Tibial nerve (tissue), 4 donors: ENCODE measurements around the gene SPAAR. TPM values are rescaled to one million over a fixed set of nuclear protein-coding genes. Genes with fewer than 3 reads are reported as not detected.

Experiments
- DNase-seq, 2 donors: peaks; one replicate each; pipeline ENCODE4 v3.0.0-alpha.2; 2019; ENCODE audit warnings: low spot score in 2 of 2
- H3K27ac ChIP-seq, 4 donors: fragments of 200-600 bp; sonication (generic) in 3 of 4; one replicate each; pipeline ENCODE4 v1.5.1; 2017 to 2019; ENCODE audit warnings: mild to moderate bottlenecking in 1 of 4
- H3K27me3 ChIP-seq, 2 donors: fragments of 200-600 bp; sonication (generic) in 1 of 2; one replicate each; pipeline versions ENCODE4 v1.5.1 to v1.6.0; 2017 to 2019
- H3K36me3 ChIP-seq, 3 donors: fragments of 200-600 bp; sonication (generic); one replicate each; pipeline ENCODE4 v1.5.1; 2018 to 2019
- H3K4me1 ChIP-seq, 4 donors: fragments of 200-600 bp; sonication (generic) in 3 of 4; one replicate each; pipeline ENCODE4 v1.5.1; 2017 to 2019
- H3K4me3 ChIP-seq, 4 donors: fragments of 200-600 bp; sonication (generic) in 3 of 4; one replicate each; pipeline ENCODE4 v1.5.1; 2017 to 2019; ENCODE audit warnings: mild to moderate bottlenecking in 1 of 4, moderate library complexity in 1 of 4
- H3K9me3 ChIP-seq, 4 donors: fragments of 200-600 bp; sonication (generic) in 3 of 4; one replicate each; pipeline ENCODE4 v1.5.1; 2017 to 2019
- CTCF ChIP-seq, 5 experiments: fragments of 200-600 bp in 3 of 5; fragments of 450-650 bp in 2 of 5; sonication (generic) in 3 of 5; IDR thresholded peaks; one replicate each; pipeline ENCODE4 v1.5.1; 2016 to 2019; ENCODE audit warnings: antibody characterized with exemption in 5 of 5, mild to moderate bottlenecking in 3 of 5, moderate library complexity in 2 of 5
- EP300 ChIP-seq, 2 donors: sonication (generic); formaldehyde crosslinking; IDR thresholded peaks; one replicate each; pipeline ENCODE4 v1.6.1; 2017; ENCODE audit warnings: antibody characterized with exemption in 2 of 2, mild to moderate bottlenecking in 1 of 2
- POLR2A ChIP-seq, 2 donors: fragments of 450-650 bp; IDR thresholded peaks; one replicate each; pipeline ENCODE4 v1.6.1; 2017; ENCODE audit warnings: antibody characterized with exemption in 2 of 2, mild to moderate bottlenecking in 2 of 2, moderate library complexity in 2 of 2
- WGBS, 2 donors: methylation state at CpG; one replicate each; pipeline ENCODE4 v1.1.5; 2018; 5-methylcytosine and 5-hydroxymethylcytosine counted together
- total RNA-seq, 4 donors: library from RNA; depleted of rRNA; stranded (reverse); fragments of >200 nt; gene quantifications; one replicate each; pipeline ENCODE4 v1.1.0, GENCODE V29; 2016

Gene SPAAR
- total RNA-seq, 4 donors from 2014 or later = 5.1 to 12.2 (median 7.7) TPM

GRCh38 chr9:35948451-35948850 lies 39.2 kb downstream of the SPAAR start:
- TF ChIP-seq EP300 (IDR thresholded peaks at IDR 0.05) (no peak), POLR2A (IDR thresholded peaks at IDR 0.05) (no peak), CTCF (IDR thresholded peaks at IDR 0.05) (no peak)
- 73 to 82% methylated on average over 2 of the region's 2 CpGs for WGBS, 2 donors
- DNase-seq = no peak
- Histone ChIP-seq H3K4me1 (peaks cover 0 to 19% (median 2%) of the 10 kb centered on the region in 4 donors), H3K27me3 (peaks cover 0 to 6% of the 10 kb centered on the region in 2 donors), H3K27ac (no peak overlapping the region), H3K9me3 (no peaks in the 10 kb centered on the region), H3K4me3 (no peak overlapping the region), H3K36me3 (no peaks in the 10 kb centered on the region)

GRCh38 chr9:35948901-35949318 lies 39.6 kb downstream of the SPAAR start:
- no peak overlapping the region for H3K4me3 ChIP-seq
- 42 to 60% methylated on average over 2 of the region's 2 CpGs for WGBS, 2 donors

GRCh38 chr9:35951736-35952135 lies 42.4 kb downstream of the SPAAR start:
- TF ChIP-seq POLR2A (IDR thresholded peaks at IDR 0.05) = no peak
- TF ChIP-seq CTCF (IDR thresholded peaks at IDR 0.05) = no peak
- TF ChIP-seq EP300 (IDR thresholded peaks at IDR 0.05) = no peak
- Histone ChIP-seq H3K4me3 (no peak overlapping the region), H3K9me3 (no peaks in the 10 kb centered on the region), H3K27ac (no peak overlapping the region), H3K27me3 (peaks cover 0 to 13% of the 10 kb centered on the region in 2 donors), H3K4me1 (peaks cover 0 to 3% (median 0%) of the 10 kb centered on the region in 4 donors), H3K36me3 (no peaks in the 10 kb centered on the region)
- no peak for DNase-seq
- 40 to 50% methylated on average over 6 of the region's 6 CpGs for WGBS, 2 donors

More at GRCh38 chr9:35948901-35949318, 39.6 kb downstream of the SPAAR start:
- Histone ChIP-seq H3K4me1 (peaks cover 0 to 19% (median 2%) of the 10 kb centered on the region in 4 donors), H3K36me3 (no peaks in the 10 kb centered on the region), H3K27me3 (peaks cover 0 to 7% of the 10 kb centered on the region in 2 donors), H3K27ac (no peak overlapping the region), H3K9me3 (no peaks in the 10 kb centered on the region)
- no peak for TF ChIP-seq POLR2A (IDR thresholded peaks at IDR 0.05)
- no peak for TF ChIP-seq EP300 (IDR thresholded peaks at IDR 0.05)
- TF ChIP-seq CTCF (IDR thresholded peaks at IDR 0.05) = no peak
- no peak for DNase-seq

GRCh38 chr9:35952526-35953191 lies 43.4 kb downstream of the SPAAR start:
- DNase-seq = no peak
- no peaks in the 10 kb centered on the region for H3K9me3 ChIP-seq
- H3K27me3 ChIP-seq = peaks cover 0 to 13% of the 10 kb centered on the region in 2 donors
- no peaks in the 10 kb centered on the region for H3K36me3 ChIP-seq
- TF ChIP-seq CTCF (IDR thresholded peaks at IDR 0.05) (no peak), POLR2A (IDR thresholded peaks at IDR 0.05) (no peak), EP300 (IDR thresholded peaks at IDR 0.05) (no peak)
- no peak overlapping the region for H3K4me3 ChIP-seq
- peaks cover 0 to 3% (median 0%) of the 10 kb centered on the region in 4 donors for H3K4me1 ChIP-seq
- WGBS, 2 donors = 63 to 72% methylated on average over 6 of the region's 6 CpGs
- H3K27ac ChIP-seq = no peak overlapping the region

DNA sequence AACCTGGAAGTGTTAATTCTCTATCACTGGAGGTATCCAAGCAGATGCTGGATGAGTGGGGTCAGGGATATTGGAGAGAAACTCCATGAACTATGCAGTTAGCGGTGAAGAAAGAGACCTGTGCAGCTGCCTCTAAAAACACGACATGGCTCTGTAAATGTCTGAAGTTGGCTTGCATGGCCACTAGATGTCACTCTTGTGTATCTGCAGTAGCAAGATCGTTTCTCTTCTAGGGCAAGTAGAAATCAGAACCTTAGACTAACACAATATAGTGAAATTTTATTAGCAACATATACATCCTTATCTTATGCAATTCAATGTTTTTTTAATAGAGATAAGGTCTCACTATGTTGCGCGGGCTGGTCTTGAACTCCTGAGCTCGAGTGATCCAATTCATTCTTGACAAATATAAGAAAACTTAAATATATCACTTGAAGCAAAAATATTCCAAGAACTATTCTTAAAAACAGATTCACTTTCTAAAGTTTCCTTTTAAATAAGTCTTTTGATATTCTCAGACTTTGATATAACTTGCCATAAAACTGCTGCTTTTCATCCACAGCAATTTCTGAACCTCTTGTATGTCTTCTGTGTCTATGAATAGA lies 45.8 kb downstream of the SPAAR start:
- TF ChIP-seq CTCF (IDR thresholded peaks at IDR 0.05) (peak; percentile 74 to 84 (median 79)), EP300 (IDR thresholded peaks at IDR 0.05) (no peak)

More for the DNA sequence above, 45.8 kb downstream of the SPAAR start:
- Histone ChIP-seq H3K36me3 (no peaks in the 10 kb centered on the region), H3K4me1 (peaks cover 0 to 3% (median 0%) of the 10 kb centered on the region in 4 donors), H3K27ac (no peak overlapping the region), H3K4me3 (no peak overlapping the region), H3K9me3 (no peaks in the 10 kb centered on the region), H3K27me3 (peaks cover 0 to 13% of the 10 kb centered on the region in 2 donors)
- DNase-seq = peak in 1 of 2 donors; percentile 71
- WGBS, 2 donors = 7 to 9% methylated on average over 6 of the region's 6 CpGs
